Endothelial cell of hepatic sinusoid (primary cell): ENCODE results near the gene MNX1.

Source experiments
- in situ Hi-C: cut with HindIII; loops from 2 replicates; pipeline ENCODE4 v1.10.0; 2017; ENCODE audit warnings: low sequenced_read_pairs

MNX1 gene

DNA sequence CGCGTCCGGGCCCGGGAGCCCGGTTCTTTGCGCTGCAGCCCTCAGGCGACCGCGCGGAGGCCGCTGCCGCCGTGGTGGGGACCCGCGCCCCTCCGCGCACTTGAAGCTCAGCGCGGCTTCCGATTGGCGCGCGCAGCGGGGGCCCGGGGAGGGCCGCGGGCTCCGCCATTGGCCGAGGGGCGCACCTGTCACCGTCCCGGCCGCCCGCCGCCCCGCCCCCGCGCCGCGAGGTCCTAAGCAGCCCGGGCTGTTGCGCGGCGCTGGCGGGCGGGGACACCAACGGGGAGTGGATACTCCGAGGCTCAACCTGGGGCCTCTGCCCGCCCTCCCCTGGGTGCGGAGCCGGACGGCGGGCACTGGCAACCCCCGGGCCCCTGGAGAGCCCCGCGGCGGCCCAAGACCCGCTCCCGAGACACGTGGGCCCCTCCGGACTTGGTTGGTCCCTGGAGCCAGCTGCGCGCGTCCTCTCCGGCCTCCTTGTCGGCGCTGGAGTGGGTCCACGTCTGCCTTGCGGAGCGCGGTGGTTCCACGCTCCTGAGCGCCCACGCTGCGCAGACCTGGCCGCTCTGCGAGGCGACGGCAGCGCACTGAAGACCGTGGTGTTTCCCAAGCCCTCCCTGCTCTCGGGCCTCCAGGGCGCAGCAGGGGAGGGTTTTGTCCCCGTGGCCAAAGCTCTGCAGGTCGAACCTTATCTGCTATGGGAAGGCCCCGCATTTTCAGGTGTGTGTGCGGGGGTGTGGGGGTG lies at the start of gene MNX1:
Gene MNX1 (minus strand): TSS at position 76 of the 745 bp plus-strand sequence. CDS start 313 bp downstream, outside the sequence.
- in situ Hi-C loops, result no loop called here

DNA sequence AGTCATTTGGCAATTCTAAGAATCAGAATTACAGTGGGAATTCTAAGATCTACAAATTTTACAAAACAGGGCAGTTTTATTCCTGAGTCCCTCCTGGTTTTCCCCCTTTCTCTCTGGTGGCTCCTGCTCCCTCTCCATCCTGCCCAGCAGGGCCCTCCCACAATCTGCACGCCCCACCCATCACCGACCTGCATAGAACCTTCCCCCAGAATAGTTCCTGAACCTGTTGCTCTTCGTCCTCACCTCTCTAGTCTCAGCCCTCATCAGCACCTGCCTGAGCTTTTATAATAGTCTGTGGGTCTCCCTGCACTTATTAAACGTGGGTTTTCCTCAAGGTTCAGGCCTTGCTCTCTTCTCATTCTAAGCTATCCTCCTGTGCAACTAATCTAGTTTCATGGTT lies 49.1 kb upstream of the MNX1 start:
- in situ Hi-C loops, result no loop called here

DNA sequence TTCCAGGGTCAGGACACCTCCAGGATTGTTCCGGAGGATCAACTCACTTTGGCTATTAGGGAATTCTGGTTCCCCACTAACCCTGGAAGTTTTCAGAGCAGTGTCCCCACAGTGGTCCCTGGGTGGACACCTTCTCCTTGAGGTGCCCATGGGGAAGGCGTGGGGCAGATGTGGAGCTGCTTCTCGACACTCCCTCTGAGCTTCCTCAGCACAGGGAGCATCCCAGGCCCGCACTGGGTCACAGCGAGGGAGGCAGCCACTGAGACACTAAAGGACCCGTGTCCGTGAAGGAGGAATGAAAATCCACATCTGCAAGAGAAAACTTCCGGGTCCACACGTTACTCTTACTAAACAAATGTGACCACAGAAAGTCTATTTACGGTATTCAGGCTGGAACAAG lies 48.2 kb upstream of the MNX1 start:
- in situ Hi-C loops, result no loop called here

DNA sequence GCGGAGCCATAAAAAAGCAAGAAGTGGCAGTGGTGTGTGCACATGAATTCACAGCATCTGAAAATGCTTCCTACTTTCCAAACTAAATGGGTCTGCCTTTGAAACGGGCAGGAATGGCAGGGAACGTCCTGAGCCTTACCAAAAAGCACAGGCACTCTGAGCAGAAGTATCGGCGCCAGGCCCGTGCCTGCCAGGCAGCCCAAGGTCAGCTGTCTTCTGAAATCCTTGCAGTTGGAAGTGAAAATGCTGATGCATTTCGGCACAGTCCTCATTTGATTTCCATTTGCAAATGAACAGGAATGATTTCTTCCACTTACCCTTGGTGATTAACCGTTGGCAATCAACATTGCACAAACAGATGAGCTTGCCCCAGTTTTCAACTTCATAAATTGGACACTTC lies 47.6 kb upstream of the MNX1 start:
- in situ Hi-C loops, result no loop called here

DNA sequence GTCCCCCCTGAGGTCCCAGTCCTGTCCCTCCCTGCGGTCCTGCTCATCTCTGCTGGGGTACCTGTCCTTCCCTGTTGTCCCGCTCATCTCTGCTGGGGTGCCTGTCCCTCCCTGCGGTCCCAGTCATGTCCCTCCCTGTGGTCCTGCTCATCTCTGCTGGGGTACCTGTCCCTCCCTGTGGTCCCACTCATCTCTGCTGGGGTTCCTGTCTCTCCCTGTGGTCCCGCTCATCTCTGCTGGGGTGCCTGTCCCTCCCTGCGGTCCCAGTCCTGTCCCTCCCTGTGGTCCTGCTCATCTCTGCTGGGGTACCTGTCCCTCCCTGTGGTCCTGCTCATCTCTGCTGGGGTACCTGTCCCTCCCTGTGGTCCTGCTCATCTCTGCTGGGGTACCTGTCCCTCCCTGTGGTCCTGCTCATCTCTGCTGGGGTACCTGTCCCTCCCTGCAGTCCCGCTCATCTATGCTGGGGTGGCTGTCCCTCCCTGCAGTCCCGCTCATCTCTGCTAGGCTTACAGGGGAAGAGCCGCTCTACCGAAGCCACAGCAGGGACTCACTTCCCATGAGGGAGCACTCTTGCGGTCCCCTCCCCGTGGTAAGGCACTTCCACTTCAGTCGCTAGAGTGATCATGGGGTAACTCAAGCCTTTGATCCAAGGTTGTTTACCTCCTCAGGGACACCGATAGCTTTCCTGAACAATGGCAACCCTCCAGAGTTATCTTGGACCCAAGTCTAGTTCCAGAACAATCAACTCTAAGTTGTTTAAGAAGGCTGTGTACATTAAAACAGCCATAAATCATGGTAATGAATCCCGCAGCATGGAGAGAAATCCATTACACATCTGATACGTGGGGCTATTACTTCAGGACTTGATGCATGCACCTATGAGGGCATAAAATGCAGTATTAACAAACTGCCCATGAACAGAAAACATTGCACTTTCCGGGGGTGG lies 46.8 kb upstream of the MNX1 start:
- in situ Hi-C loops, result no loop called here

DNA sequence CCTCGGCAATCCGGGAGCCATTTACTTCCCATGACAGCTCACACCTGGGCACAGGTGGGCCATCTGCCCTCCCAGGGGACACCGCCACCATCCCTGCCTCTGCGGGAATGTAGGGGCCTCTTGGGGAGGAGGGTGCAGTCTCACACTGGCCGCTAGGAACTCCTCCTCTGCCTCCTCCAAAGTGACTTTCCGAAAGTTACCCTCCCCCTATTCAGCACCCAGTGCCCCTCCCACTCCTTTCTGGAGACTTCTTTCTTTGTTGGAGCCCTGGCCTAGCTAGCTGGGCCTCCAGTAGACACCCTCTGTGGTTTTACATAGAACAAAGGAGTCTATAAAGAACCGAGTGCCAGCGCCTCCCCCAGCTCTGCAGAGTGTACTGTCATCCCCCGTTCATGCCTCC lies 45.8 kb upstream of the MNX1 start:
- in situ Hi-C loops, result no loop called here

DNA sequence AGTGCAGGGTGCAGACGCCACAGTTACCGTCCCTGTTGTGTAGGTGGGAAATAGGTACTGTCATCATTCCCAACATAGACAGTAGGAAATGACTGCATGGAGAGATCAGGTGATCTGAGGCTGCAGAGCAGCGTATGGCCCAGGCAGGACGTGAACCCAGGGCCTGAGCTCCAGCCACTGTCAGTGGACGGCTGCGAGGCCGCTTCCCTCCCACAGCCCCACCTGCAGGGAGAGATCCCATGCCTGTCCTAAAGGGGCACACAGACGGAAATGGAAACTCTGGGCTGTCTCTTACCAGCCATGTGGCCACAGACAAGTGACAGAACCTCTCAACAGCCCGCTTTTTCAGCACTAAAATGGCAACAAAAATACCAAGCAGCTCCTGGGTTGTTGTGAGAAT lies 44.5 kb upstream of the MNX1 start:
- in situ Hi-C loops, result no loop called here

DNA sequence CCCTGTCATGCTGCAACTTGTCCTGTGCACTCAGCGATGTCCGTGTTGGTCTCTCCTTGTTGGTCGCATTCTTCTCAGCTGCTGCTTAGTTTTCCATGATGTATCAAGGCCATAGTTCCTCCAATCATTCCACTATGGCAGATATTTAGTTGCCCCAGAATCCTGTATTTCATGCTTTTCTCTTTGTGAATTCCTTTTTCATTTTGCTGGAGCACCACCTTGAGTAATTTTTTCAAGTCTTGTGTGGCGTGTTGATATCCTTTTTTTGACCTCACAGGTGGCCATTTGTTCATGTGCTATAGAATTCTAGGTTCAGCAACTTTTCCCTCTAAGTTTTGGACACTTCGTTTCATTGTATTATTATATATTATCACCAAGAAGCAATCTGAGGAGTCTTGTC lies 42.7 kb upstream of the MNX1 start:
- in situ Hi-C loops, result no loop called here

DNA sequence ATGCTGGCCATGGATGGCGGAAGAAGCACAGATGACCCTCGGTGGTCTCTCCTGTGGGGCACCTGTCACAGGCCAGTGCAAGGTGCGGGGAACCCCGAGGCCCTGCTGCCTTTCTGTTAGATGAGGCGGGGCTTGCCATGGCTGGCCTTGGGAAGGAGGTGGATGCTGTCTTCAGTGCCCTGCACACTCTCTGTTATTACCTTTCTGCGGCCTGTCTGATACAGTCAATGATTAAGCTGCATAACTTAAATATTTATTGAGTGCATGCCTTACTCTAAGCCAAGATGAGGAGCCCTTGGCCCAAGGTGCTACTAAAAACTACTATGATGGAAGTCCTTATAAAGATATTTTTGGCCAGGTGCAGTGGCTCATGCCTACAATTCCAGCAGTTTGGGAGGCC lies 36.7 kb upstream of the MNX1 start:
- in situ Hi-C loops, result no loop called here

DNA sequence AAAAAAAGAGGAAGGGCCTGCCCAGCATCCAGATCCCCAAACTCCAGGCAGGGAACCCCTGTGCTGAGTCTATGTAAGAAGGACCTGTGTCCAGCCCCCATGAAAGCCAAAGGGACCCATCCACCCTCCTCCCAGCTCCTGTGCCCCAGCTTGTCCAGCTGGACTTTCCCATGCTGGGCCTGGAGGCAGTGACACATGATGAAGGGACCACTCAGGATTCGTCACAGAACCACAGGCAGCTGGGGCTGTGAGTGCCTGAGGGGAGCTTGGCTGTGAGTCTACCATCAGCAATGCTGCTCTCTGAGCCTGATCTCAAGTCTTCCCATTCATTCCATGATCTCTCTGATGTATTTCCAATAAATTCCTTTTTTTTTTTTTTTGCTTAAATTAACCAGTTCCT lies 36.2 kb upstream of the MNX1 start:
- in situ Hi-C loops, result no loop called here

DNA sequence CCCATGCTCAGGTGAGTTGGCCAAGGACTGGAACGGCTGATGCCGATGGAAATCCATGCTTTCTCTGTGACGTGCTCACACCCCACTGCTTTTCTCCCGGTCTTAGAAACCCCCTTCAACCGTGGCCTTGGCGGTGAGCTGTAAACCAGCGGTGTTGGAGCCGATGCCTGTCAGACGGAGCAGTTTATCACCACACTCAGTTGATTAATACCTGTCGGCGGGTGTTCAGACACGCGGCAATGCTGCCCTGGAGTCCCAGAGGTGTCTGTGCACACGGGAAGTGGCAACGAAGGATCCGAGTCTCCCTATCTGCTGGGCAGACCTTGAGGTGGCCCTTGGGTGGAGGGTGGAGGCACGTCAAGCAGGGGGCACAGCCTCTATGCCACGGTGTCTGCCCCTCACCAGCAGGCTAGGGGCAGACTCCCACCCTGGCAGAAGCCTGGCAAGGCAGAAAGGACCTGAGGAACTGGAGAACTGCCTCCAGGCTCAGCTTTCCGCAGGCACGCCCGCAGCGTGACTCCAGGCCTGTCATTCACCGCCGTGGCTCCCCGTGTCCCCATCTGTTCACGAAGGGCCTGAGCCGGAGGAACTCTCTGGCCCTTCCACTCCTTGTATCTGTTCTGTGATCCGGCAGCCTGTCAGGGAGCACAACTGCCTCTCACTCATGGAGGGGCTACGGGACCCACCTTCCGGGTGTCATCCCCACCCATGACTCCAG lies 34.6 kb upstream of the MNX1 start:
- in situ Hi-C loops, result no loop called here

DNA sequence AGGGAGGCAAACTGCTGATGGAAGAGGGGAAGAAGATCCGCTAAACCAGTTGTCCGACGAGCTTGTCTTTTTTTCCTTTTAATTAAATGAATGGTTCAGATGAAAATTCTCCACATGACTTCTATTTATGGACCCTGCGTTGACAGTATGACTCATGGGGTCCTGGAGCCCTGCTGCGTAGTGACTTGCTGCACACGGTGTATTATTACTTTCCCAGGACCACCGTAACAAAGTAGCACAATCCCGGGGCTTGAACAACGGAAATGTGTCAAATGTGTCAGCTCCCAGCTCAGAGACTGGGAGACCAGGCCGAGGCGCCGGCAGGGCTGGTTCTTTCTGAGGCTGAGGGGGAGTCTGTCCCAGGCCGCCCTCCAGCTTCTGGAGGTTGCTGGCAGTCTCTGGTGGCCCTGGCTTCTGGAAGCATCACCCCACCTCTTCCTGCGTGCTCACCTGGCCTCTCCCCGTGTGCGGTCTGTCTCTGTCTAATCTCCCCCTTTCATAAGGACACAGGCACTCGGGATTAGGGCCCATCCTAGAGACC lies 33.8 kb upstream of the MNX1 start:
- in situ Hi-C loops, result no loop called here

DNA sequence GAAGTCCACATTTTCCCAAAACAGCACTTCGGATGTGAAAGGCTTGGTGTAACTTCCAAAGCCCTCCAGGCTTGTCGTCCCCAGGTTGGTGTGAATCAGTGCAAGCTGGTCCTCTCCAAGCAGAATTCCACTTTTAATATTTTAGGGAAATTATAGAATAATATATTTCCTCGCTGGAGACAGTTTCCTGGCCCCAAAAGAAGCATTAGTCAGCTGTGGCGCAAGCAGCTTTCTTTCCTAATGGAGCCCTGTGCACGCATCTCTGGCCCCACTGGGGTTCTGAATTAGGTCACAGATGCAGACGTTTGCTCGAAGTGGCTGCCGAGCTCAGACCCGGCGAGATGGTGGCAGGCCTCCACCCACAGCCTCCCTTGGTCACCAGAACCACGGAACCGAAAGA lies 33.3 kb upstream of the MNX1 start:
- in situ Hi-C loops, result no loop called here

DNA sequence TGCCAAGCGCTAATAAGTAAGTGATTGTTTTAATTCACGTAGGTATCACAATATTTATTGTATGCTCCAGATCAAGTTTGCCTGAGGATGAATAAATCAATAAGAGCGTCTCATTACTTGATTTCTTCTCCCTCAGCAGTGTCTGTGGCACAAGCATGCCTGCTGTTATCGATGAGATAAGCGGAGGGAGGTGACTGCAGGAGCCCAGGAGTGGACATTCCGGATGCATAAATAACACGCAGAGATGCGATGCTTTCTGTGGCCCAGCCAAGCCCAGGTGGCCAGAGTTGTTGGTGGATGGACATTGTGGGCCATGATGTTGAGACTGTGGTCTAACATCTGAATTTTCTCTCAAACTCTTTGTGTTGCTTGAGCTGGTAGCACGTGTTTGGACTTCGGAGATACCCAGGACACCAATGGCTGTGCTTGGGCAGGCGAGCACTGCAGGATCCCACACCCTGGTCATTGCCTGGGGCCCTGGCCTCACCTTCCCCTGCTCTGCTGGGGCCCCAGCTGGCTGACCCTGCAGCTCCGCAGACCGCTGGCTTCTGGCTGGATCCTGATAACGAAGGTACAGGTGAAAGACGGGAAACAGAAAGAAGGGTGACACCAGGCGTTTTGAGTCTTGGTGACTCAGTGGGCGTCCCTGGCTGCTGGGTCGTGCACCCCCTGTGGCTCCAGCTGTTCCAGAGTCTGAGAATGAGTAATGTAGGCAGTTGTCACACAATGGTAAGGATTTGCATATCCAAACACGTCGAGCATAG lies 31.2 kb upstream of the MNX1 start:
- in situ Hi-C loops, result no loop called here

DNA sequence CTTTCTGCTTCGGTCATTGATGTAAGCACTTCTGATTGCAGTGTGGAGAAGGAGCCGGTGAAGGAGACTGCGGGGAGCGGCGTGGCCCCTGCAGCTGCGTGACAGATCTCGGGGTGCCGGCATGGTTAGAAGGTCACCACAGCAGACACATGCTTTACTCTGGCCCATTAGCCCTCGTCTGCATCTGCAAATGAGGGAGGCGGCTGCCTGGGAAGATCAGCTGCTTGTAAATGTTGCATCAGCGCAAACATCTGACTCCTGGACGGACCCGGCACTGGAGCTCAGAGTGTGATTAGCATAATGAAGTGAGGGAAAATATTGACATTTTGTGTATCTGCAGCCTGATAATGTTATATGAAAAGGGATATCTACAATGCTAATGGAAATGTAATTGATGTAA lies 30.5 kb upstream of the MNX1 start:
- in situ Hi-C loops, result no loop called here

DNA sequence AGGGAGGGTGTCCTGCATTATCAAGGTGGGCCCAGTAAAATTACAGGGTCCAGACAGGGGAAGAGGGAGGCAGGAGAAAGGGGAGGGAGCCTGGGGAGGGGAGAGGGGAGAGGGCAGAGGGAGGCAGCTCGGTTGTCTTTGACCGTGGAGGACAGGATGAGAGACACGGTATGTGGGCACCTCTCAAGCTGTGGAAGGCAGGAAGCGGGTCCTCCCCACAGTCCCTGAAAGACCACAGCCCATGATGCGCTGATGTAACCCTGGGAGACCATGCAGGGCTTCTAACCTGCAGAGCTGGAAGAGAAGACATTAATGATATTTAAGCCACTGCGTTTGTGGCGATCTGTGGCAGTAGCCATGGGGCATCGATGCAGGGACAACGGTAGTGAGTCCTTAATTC lies 27.2 kb upstream of the MNX1 start:
- in situ Hi-C loops, result no loop called here

DNA sequence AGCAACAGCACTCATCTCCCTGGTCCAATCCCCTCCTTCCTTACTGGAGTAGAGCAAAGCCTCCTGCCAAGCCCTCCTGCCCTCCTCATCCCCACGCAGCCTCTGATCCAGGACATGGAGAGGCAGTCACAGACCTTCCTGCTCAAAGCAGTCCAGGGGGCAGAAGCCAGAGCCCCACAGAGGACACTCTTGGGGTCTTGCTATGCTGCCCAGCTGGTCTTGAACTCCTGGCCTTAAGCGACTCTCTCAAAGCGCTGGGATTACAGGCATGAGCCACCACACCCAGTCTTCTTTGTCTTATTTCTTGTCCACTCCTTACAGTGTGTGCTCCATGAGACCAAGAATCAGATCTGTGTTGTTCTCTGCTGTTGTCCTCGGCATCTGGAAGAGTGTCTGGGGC lies 26.6 kb upstream of the MNX1 start:
- in situ Hi-C loops, result no loop called here

DNA sequence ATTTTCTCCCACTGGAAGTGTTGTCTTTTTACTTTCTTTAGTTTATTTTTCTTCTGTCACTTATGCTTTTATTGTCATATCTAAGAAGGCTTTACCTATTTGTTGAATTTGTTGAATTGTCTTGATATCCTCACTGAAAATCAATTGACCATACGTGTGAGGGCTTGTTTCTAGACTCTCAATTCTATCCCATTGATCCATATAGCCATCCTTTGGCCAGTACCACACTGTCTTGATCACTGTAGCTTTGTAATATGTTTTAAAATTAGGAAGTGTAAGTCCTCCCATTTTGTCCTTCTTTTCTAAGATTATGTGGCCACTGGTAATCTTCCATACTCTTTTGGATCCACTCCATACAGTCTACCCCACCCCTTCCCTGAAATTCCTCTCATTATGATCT lies 25.5 kb upstream of the MNX1 start:
- in situ Hi-C loops, result no loop called here

DNA sequence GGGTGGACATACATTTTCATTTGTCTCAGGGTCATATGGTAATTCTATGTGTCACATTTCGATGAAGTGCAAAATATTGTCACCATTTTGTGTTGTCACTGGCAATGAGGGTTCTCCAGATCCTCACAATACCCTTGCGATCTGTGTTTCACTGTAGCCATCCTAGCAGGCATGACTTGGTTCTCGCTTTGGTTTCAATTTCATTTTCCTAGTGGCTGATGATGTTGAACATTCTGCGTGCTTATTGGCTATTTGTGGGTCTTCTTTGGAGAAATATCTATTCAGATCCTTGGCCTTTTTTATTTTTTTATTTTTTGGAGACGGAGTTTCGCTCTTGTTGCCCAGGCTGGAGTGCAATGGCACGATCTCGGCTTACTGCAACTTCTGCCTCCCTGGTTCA lies 24.8 kb upstream of the MNX1 start:
- in situ Hi-C loops, result no loop called here
